Lung (tissue), 12 donors: ENCODE data around the gene CACNA1G. TPM values are rescaled to one million over a fixed set of nuclear protein-coding genes. Genes with fewer than 3 reads are reported as not detected.
A peak's percentile ranks its signal among the peaks of the same experiment; 100 is the strongest.

Experiments used
- ATAC-seq: fragments of 200-7000 bp; cut with Tn5 transposase; one replicate; pipeline ENCODE4 v1.9.1; 2020; ENCODE audit warnings: moderate number of reproducible peaks; ENCODE audit not compliant: insufficient read depth, low FRiP score
- DNase-seq, 3 donors: peaks; one replicate each; pipeline ENCODE4 v3.0.0-alpha.2; 2013 to 2017
- H3K27ac ChIP-seq, 2 donors: one replicate each; pipeline ENCODE4 v1.5.1; 2013; ENCODE audit warnings: mild to moderate bottlenecking in 2 of 2, moderate library complexity in 2 of 2, control low read depth in 1 of 2, inconsistent platforms in 1 of 2, low read depth in 1 of 2, low read length in 1 of 2
- H3K27me3 ChIP-seq, 3 donors: one replicate each; pipeline ENCODE4 v1.5.1; 2013; ENCODE audit warnings: low read length in 2 of 3; ENCODE audit not compliant: control insufficient read depth in 3 of 3, insufficient read depth in 3 of 3
- H3K36me3 ChIP-seq, 4 donors: one replicate each; pipeline ENCODE4 v1.5.1; 2013; ENCODE audit warnings: low read length in 4 of 4, mild to moderate bottlenecking in 1 of 4, moderate library complexity in 1 of 4; ENCODE audit not compliant: control insufficient read depth in 4 of 4, insufficient read depth in 4 of 4
- H3K4me1 ChIP-seq, 5 donors: one replicate each; pipeline ENCODE4 v1.5.1; 2013; ENCODE audit warnings: low read length in 5 of 5, mild to moderate bottlenecking in 2 of 5, moderate library complexity in 1 of 5; ENCODE audit not compliant: control insufficient read depth in 5 of 5, insufficient read depth in 5 of 5
- H3K4me3 ChIP-seq: one replicate; pipeline ENCODE4 v1.5.1; 2013; ENCODE audit warnings: mild to moderate bottlenecking, control low read depth, moderate library complexity
- H3K9ac ChIP-seq, 2 donors: one replicate each; pipeline ENCODE4 v1.5.1; 2013; ENCODE audit warnings: low read length in 2 of 2, control low read depth in 1 of 2; ENCODE audit not compliant: insufficient read depth in 1 of 2
- H3K9me3 ChIP-seq, 4 donors: one replicate each; pipeline ENCODE4 v1.5.1; 2013; ENCODE audit warnings: low read length in 3 of 4, mild to moderate bottlenecking in 1 of 4, moderate library complexity in 1 of 4; ENCODE audit not compliant: control insufficient read depth in 4 of 4, insufficient read depth in 3 of 4
- WGBS, 2 donors: extraction: QIAGEN DNeasy Blood & Tissue Kit; methylation state at CpG; one replicate each; pipeline ENCODE4 v1.1.7; 2013; 5-methylcytosine and 5-hydroxymethylcytosine counted together
- polyA plus RNA-seq, 2 donors: library from polyadenylated mRNA; stranded (reverse); fragments of 200-250 nt; gene quantifications; one replicate each; pipeline ENCODE4 v1.2.1, GENCODE V29; 2013
- total RNA-seq, 2 donors: library from RNA; depleted of rRNA in 1 of 2; stranded (reverse); fragments of >200 nt in 1 of 2; gene quantifications; one replicate each; pipeline ENCODE4 v1.2.1, GENCODE V29; 2014 to 2021
- TF ChIP-seq, protein P1 (sequence below): IDR thresholded peaks from 2 replicates; pipeline ENCODE4 v1.5.1; 2012; ENCODE audit warnings: mild to moderate bottlenecking; ENCODE audit errors: control extremely low read depth, extremely low read depth
- donor health status: control.
- donor health status: control.
- donor health status: Bipolar disorder and iron deficiency.
- donor health status: healthy.
- donor health status: DM: yes; HTN: yes; CAD: no.

The CACNA1G gene
- total and polyA plus RNA-seq, 4 donors, result 0.14 to 3.6 (median 0.24) TPM

DNA sequence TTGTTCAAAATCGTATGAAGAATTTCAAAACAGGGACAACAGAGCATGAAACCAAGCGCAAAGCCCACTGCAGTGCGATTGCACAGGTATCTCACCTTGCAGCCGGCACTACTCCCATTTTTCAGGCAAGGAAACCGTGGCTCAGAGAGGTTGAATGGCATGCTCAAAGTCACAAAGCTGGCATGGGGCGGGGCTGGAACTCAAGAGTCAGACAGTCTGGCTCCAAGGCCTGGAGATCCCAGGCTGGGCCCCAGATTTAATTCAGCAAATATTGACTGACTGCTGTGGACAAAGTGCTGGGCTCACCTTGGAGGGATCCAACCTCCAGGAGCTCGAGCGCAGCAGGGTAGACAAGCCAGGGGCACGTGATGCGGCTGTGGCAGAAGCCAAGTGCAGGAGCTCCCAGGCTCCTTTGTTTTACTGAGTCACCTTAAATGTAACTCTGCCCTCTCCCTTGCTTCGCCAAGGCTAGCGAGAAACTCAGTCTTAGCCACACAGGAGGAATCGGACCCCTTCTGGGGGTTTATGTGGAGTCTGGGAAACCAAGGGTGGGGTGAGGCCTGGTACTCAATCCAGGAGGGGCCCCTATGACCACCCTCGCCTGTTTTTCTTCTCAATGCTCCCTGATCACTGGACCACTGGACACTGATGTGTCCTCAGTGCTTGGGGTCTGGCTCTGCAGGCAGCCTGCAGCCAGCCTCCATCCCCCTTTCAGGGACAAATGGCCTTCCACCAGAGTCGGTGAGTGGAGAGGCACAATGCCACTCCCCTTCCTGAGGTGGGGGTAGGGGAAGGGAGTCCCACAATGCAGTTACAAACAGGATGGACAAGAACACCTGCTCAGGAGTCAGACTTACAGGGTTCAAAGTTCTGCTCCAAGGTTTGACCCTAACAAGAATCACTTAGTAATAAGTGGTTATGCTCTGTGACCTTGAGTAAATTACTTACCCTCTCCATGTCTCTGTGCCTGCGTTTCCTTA lies 17.4 kb upstream of the CACNA1G start:
- Histone ChIP-seq H3K9ac (no peak overlapping the region), H3K27me3 (no peaks in the 10 kb centered on the region), H3K27ac (peak overlapping the region in 1 of 2 donors; percentile 23), H3K9me3 (no peaks in the 10 kb centered on the region), H3K4me3 (no peak overlapping the region), H3K4me1 (peaks cover 0 to 34% (median 13%) of the 10 kb centered on the region in 5 donors), H3K36me3 (no peaks in the 10 kb centered on the region)
- DNase-seq (peak; percentile 39 to 65 (median 59)), ATAC-seq (no peak)
- TF ChIP-seq, protein P1, sequence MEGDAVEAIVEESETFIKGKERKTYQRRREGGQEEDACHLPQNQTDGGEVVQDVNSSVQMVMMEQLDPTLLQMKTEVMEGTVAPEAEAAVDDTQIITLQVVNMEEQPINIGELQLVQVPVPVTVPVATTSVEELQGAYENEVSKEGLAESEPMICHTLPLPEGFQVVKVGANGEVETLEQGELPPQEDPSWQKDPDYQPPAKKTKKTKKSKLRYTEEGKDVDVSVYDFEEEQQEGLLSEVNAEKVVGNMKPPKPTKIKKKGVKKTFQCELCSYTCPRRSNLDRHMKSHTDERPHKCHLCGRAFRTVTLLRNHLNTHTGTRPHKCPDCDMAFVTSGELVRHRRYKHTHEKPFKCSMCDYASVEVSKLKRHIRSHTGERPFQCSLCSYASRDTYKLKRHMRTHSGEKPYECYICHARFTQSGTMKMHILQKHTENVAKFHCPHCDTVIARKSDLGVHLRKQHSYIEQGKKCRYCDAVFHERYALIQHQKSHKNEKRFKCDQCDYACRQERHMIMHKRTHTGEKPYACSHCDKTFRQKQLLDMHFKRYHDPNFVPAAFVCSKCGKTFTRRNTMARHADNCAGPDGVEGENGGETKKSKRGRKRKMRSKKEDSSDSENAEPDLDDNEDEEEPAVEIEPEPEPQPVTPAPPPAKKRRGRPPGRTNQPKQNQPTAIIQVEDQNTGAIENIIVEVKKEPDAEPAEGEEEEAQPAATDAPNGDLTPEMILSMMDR, result no peak
- 69 to 84% methylated on average over 16 of the region's 16 CpGs for WGBS, 2 donors

DNA sequence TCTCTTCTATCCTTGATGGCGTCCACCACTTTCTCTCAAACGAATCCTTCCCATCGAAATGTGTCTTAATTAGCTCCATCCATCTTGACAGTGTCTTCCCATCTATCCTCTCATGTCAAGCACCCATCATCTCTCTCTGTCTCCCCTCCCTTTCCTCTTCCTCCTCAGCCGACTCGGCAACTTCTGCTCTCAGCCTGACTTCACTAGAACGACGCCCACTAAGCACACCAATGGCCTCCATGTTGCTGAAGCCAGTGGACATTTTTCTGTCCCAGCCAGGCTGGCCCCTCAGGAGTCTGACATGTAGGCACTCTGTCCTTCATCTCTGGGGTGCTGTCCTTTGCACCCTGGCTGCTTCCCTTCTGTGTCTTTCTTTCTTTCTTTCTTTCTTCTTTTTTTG lies 16.0 kb upstream of the CACNA1G start:
- no peaks in the 10 kb centered on the region for H3K9me3 ChIP-seq
- peaks cover 0 to 35% (median 13%) of the 10 kb centered on the region in 5 donors for H3K4me1 ChIP-seq
- TF ChIP-seq, protein P1, result no peak
- H3K4me3 ChIP-seq, result no peak overlapping the region
- H3K9ac ChIP-seq, result no peak overlapping the region
- ATAC-seq (no peak), DNase-seq (no peak)
- WGBS, 2 donors, result 57 to 64% methylated on average over 7 of the region's 7 CpGs
- no peaks in the 10 kb centered on the region for H3K36me3 ChIP-seq
- no peak overlapping the region for H3K27ac ChIP-seq
- H3K27me3 ChIP-seq, result no peaks in the 10 kb centered on the region

DNA sequence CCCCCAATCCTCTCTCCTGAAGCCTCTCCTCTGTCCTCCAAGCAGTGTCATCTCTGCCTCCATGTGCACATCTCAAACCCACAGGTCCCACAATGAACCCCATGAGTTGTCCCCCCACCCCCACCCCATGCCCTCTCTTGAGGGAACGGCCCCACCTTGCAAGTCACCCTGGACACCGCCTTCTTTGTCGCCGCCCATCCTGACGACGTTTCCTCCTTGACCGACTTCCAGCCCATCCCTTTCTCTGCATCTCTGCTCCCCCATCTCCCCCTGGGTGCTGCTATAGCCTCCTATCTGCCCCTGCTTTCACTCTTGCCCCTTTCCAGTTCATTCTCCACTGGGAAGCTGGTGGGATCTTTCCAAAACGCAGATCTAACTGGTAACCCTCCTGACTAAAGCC lies 15.2 kb upstream of the CACNA1G start:
- H3K36me3 ChIP-seq, result peaks cover 0 to 3% (median under 1%) of the 10 kb centered on the region in 4 donors
- H3K27ac ChIP-seq, result no peak overlapping the region
- no peaks in the 10 kb centered on the region for H3K27me3 ChIP-seq
- WGBS, 2 donors, result 52 to 62% methylated on average over 8 of the region's 8 CpGs
- no peaks in the 10 kb centered on the region for H3K9me3 ChIP-seq
- no peak overlapping the region for H3K9ac ChIP-seq
- no peak for ATAC-seq
- no peak for DNase-seq
- H3K4me3 ChIP-seq, result no peak overlapping the region
- peaks cover 0 to 35% (median 13%) of the 10 kb centered on the region in 5 donors for H3K4me1 ChIP-seq
- TF ChIP-seq, protein P1, result no peak
